Kidney epithelial cell (primary cell): Measurements from ENCODE around the gene EPOP. TPM values are rescaled to one million over a fixed set of nuclear protein-coding genes. Genes with fewer than 3 reads are reported as not detected.
"Not testable (repeated sequence)": the region's sequence is repeated elsewhere in the genome, so short reads cannot be mapped to it uniquely, and the experiment has no call there.

Experiments
- DNase-seq: peaks from one replicate; pipeline ENCODE4 v3.0.0-alpha.2; 2010; ENCODE audit warnings: low read depth
- H3K27me3 ChIP-seq: 2 replicates; pipeline ENCODE4 v1.6.0; 2011; ENCODE audit warnings: low read length; ENCODE audit not compliant: control insufficient read depth, insufficient read depth
- H3K36me3 ChIP-seq: 2 replicates; pipeline ENCODE4 v1.5.1; 2011; ENCODE audit warnings: low read length; ENCODE audit not compliant: control insufficient read depth, insufficient read depth
- H3K4me3 ChIP-seq: 2 replicates; pipeline ENCODE4 v1.5.1; 2011; ENCODE audit warnings: low read depth, mild to moderate bottlenecking, control low read depth, low read length
- CTCF ChIP-seq: IDR thresholded peaks from 2 replicates; pipeline ENCODE4 v1.5.1; 2011; ENCODE audit warnings: mild to moderate bottlenecking, moderate library complexity, low read length, control low read depth, inconsistent platforms; ENCODE audit not compliant: insufficient read depth, poor library complexity, severe bottlenecking
- total RNA-seq: library from RNA; depleted of rRNA; stranded (reverse); fragments of >200 nt; gene quantifications from 2 replicates; pipeline ENCODE4 v1.2.3, GENCODE V29; 2015

The EPOP gene
- total RNA-seq, 1 donor from 2014 or later: 6.4 TPM

- no peak for TF ChIP-seq CTCF
Measured at GRCh38 chr17:38653230-38653629, 21.5 kb downstream of the EPOP start.

GRCh38 chr17:38650653-38651173 lies 24.0 kb downstream of the EPOP start:
- not testable (repeated sequence) for DNase-seq, H3K4me3 ChIP-seq, H3K36me3 ChIP-seq
- H3K27me3 ChIP-seq: peaks cover 17% of the 10 kb centered on the region

More at GRCh38 chr17:38653230-38653629, 21.5 kb downstream of the EPOP start:
- DNase-seq: no peak
- no peak overlapping the region for H3K4me3 ChIP-seq
- H3K36me3 ChIP-seq: no peaks in the 10 kb centered on the region
- peaks cover 29% of the 10 kb centered on the region for H3K27me3 ChIP-seq

GRCh38 chr17:38637951-38638350 lies 36.8 kb downstream of the EPOP start:
- DNase-seq: no peak
- no peak for TF ChIP-seq CTCF

GRCh38 chr17:38636054-38636453 lies 38.7 kb downstream of the EPOP start:
- Histone ChIP-seq H3K27me3 (no peaks in the 10 kb centered on the region), H3K36me3 (no peaks in the 10 kb centered on the region), H3K4me3 (no peak overlapping the region)
- no peak for TF ChIP-seq CTCF
- no peak for DNase-seq

More at GRCh38 chr17:38637951-38638350, 36.8 kb downstream of the EPOP start:
- Histone ChIP-seq H3K4me3 (no peak overlapping the region), H3K36me3 (no peaks in the 10 kb centered on the region), H3K27me3 (no peaks in the 10 kb centered on the region)

- TF ChIP-seq CTCF: no peak
- H3K4me3 ChIP-seq: no peak overlapping the region
- no peaks in the 10 kb centered on the region for H3K36me3 ChIP-seq
- no peak for DNase-seq
- H3K27me3 ChIP-seq: no peaks in the 10 kb centered on the region
Measured at GRCh38 chr17:38632334-38632733, 42.4 kb downstream of the EPOP start.

GRCh38 chr17:38628441-38628840 lies 46.3 kb downstream of the EPOP start:
- DNase-seq: no peak
- Histone ChIP-seq H3K27me3 (no peaks in the 10 kb centered on the region), H3K4me3 (no peak overlapping the region), H3K36me3 (no peaks in the 10 kb centered on the region)
- TF ChIP-seq CTCF: no peak
